AG08396 (cell line): Measurements from ENCODE around the gene KCNAB3.
A peak's percentile ranks its signal among the peaks of the same experiment; 100 is the strongest.
"Not testable (repeated sequence)": the region's sequence is repeated elsewhere in the genome, so short reads cannot be mapped to it uniquely, and the experiment has no call there.

Experiments
- DNase-seq: peaks from one replicate; pipeline ENCODE4 v3.0.0; 2012; ENCODE audit warnings: low spot score, mixed read lengths

Gene KCNAB3

DNA sequence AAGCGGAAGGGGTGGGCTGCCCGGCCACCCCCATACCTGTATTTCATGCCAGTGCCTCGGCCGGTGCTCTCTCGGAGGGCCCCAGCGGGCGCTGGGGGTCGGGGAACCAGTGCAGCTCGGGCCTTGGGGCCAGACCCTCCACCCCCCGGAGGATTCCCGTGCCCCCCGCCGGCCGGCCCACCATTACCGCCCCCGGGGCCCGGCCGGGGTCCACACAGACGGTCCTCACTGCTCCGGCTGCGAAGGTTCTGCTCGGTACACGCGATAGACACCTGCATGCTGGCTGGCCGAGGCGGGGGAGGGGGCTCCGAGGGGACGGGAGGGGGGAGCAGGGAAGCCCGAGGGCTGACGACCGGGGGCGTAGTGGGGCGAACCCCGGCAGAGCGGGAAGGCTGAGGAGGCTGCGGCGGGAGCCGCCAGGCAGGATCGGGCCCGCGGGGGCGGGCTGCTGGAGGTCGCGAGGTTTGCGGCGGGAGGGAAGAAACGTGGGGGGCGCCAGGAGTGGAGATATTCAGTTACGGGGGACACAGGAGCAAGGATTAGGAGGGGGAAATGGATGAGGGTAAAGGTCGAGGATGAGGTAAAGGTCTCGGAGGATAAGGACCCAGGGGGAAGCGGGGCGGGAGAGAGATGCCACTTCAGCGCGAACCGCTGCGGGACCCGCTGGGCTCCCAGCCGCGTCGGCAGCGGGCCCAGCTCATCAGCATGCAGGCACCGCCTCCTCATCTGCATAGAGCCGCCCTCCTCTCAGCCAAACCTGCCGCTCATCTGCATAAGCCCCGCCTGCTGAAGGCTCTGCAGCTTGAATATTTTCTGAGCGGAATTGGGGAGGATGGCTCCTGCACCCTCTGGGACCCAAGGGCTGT, at the start of gene KCNAB3:
Gene KCNAB3 (minus strand): TSS at position 699 of the 866 bp plus-strand sequence. CDS start 421 bp downstream, at position 278.
- peak; percentile 87 for DNase-seq

DNA sequence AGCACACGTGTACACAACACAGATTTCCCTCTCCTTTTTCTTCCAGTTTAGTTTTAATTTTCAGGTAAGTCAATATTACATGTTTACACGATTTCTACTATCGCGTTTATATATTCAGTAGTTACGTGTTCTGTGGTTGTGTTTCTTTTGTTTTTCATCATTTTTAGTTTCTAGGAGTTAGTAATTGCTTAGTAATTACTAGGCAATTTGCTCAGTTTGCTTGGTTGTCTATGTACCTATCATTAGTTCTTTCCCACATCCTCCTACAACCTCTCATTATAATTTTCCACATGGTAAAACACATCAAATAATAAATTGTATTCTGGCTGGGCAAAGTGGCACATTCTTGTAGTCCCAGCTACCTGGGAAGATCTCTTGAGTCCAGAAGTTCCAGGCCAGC, 48.1 kb upstream of the KCNAB3 start:
- DNase-seq, result no peak

DNA sequence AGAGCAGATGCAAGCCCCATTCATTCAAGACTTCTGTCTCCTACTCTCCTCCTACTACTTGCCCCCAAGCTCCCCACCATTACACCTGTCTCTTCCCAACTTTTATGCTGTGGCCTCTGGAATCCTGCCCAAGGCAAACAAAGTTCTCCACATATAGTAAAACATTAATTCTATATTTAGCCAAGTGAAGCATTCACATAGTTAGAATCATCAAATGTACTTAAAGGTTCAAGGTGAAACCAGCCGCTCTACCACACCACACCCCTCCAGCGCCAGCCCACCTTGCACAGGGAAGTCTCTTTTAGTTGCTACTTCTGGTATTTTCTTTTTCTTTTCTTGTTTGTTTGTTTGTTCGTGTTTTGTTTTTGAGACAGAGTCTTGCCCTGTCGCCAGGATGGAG, 47.4 kb upstream of the KCNAB3 start:
- DNase-seq, result no peak

DNA sequence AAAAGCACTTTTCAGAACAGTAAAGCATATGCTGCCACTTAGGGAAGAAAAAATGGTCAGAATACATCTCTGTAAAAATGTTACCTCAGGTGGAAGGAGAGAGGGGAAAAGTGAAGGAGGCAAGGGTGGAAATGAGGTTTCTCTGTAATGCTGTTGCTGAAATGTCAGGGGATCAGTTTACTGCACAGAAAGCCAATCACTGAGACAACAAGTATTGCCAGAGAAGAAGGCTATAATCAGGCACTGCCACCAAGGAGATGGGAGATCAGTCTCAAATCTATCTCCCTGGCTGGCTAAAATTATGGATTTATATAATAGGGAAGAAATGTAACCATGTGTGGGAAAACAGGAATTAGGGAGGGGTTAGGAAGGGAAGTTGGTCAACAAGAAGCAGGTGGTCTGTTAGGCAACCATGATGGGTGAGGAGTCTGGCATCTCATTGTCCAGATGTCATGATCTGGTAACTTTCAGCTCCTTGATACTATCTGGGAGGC, 45.0 kb upstream of the KCNAB3 start:
- DNase-seq, result no peak

DNA sequence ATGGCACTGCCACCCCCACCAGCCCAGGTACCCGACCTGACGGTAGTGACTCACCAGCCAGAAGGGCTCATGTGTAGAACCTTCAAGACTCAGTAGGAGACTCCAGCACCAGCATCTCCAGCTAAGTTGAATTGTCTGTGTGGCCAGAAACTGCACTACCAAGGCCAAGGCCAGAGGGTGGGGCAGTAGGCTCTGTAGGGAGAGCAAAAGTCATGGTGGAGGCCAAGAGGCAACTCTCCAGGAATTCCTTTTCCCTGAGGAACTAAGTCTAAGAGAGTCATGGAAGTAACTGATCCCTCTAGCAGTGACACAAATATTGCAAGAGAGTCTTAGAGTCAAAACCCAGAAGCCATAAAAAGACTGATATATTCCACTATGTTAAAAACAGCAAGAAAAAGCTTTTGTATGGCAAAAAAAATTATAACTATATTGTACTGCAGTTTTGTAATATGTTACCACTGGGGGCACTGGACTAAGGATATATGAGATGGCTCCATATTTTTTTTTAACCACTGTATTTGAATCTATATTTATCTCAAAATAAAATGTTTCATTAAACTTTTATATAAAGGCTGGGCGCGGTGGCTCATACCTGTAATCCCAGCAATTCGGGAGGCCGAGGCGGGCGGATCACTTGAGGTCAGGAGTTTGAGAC, 42.6 kb upstream of the KCNAB3 start:
- no peak for DNase-seq

DNA sequence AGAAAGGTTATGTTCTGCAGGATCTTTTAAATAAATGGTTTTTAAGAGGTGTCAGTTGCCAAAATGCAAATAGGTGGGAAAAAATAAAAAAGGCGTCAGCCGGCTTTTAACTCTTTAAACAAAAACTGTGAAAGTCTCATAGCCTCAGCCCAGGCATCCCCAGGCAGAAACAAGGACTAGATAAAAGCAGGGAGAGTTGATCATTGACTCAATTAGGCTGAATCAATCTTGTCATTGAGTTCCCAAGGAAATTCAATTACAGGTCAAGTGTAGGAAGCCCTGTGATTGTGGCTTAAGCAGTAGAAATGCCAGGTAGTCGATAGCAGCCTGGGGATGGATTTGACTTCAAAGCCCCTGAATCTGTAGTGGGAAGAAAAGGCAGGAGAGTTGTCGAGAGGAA, 42.0 kb upstream of the KCNAB3 start:
- DNase-seq, result no peak

DNA sequence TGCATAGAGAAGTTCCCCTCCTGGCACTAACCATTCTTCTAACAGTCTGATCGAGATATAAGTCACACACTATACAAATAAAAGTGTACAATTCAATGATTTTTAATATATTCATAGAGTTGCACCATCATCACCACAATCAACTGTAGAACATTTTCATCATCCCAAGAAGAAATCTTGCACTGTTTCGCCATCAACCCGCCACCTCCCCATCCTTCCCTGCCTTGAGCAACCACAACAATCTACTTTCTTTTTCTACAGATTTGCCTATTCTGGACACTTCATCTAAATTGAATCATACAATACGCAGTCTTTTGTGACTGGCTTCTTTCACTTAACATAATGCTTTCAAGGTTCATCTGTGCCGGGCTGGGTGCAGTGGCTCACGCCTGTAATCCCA, 39.8 kb upstream of the KCNAB3 start:
- no peak for DNase-seq

DNA sequence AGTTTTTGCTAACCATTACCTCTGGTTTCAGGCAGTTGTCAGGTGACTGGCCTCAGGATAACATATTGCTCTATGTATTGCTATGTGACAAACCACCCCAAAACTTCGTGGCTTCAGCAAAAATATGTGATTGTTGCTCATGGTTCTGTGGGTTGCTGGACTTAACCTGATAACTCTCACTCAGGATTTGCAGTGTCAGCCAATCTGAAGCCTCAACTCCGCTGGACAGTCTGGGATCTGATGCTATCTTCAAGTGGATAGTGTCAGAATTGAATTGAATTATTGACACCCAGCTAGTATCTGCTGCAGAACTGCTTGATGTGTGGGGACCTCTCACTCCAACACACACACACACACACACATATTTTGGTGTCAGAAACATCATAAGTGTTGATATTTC, 38.1 kb upstream of the KCNAB3 start:
- no peak for DNase-seq

DNA sequence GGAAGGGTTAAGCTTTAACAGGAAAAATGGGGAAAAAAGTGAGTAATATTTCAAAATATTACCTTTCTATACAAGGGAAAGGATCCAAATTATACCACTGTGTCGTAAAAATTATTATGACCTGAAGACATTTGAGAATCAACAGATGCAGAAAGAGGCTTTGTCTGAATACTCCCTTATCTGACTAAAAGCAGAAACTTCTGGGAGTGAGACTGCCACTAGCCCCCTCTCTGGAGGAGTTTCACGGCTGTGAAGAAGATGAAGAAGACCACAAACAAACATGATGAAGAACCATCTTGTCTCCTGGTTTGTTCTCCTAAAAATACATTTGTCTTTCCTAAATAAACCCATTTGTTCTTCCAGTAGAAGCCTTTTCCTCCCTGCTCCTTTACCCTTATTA, 31.8 kb upstream of the KCNAB3 start:
- DNase-seq, result no peak

DNA sequence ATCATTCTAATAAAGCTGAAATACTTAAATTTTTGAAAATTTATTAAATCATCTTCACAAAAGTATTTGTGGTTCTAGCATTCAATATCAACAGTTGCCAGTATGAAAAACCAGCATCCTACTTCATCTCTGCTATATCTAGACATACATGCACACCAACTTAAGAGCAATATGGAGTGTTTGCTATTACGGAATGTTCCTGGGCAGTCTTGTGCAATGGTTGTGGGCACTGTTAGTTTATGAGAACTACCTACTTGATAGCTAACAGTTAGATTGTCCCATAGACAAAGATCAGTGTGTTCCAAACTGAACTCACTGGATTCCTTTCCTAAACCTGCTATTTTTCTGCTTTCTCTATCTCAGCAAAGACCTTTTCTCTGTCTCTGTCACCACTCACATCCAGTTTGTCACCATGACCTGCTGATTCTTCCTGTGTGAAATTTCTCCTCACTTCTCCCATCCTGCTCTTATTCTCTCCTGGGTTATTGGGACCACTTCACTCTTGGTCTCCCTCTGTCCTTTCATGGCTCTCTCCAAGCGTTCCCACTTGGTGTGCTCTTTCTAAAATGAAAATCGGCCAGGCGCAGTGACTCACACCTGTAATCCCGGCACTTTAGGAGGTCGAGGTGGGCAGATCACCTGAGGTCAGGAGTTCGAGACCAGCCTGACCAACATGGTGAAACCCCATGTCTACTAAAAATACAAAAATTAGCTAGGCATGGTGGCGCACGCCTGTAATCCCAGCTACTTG, 30.0 kb upstream of the KCNAB3 start:
- DNase-seq, result no peak

DNA sequence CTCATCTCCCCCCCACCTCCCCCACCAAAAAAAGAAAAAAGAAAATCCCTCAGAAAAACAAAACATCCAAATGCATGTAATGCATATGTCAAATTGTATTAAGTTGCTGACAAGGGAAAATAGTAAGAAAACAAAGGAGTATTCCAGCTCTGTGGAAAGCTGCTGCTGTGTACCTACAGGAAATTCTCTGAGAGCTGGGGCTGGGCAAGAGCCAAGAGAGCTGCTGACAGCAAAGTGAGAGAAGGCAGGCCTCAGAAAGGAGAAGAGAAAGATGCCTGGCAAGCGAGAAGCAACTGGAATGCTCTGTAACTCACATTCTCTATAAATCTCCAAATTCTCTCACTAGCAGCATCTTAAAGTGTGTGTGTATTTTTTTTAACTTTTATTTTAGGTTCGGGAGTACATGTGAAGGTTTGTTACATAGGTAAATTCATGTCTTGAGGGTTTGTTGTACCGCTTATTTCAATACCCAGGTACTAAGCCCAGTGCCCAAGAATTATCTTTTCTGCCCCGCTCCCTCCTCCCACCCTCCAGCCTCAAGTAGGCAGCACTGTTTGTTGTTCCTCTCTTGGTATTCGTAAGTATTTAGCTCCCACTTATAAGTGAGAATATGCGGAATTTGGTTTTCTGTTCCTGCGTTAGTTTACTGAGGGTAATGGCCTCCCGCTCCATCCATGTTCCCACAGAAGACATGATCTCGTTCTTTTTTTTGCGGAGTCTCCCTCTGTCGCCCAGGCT, 26.7 kb upstream of the KCNAB3 start:
- DNase-seq, result no peak

DNA sequence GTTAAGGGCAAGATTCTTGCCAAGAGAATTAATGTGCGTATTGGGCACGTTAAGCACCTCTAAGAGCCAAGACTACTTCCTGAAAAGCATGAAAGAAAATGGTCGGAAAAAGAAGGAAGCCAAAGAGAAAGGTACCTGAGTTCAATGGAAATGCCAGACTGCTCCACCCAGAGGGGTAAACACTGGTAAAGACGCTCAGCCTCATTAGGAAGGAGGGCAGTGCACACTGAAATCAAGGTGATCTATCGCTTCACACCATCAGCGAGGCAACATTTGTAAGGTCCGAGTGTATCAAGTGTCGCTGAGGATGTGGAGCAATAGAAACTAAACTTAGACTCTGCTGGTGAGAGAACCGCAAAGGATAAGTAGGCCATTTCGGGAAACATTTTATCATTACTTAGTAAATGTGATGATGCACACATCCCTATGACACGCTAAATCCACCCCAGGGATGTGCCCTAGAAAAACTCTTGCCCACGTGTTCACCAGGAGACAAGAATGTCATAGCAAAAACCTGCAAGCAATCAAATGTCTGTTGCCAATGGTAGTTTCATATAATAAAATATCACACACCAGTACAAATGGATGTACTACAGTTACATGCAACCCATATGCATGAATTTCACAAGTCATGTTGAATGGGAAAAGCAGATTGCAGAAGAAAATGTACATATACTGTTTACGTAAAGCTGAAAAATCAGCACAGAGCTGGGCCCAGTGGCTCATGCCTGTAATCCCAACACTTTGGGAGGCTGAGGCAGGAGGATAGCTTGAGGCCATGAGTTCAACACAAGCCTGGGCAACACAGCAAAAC, 26.0 kb upstream of the KCNAB3 start:
- no peak for DNase-seq

DNA sequence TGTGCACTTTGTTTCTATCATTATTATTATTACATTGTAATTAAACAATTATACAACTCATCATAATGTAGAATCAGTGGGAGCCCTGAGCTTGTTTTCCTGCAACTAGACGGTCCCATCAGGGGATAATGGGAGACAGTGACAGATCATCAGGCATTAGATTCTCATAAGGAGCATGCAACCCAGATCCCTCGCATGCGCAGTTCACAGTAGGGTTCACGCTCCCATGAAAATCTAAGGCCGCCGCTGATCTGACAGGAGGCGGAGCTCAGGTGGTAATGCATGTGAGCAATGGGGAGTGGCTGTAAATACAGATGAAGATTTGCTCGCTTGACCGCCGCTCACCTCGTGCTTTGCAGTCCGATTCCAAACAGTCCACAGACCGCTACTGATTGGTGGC, 23.6 kb upstream of the KCNAB3 start:
- not testable (repeated sequence) for DNase-seq

DNA sequence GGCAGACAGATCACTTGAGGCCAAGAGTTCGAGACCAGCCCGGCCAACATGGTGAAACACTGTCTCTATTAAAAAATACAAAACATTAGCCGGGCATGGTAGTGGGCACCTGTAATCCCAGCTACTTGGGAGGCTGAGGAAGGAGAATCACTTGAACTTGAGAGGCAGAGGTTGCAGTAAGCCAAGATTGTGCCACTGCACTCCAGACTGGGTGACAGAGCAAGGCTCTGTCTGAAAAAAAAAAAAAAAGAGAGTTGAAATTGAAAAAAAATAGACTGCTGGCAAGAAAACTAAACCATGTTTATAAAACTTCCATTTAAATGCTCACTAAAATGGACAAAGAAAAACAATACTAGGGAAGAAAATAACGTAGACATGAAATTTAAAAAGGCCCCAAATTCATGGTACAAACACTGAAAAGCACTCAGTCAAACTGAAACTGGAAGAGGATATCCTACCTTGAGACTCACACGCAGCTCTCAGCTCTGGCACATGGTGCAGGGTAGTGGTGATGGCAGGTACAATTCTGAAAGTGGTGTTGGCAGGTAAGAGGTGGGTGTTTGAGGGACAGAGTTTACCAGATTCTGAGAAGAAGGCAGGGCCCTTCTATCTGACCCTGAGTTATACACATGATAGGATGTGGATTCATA, 21.6 kb upstream of the KCNAB3 start:
- DNase-seq, result no peak

DNA sequence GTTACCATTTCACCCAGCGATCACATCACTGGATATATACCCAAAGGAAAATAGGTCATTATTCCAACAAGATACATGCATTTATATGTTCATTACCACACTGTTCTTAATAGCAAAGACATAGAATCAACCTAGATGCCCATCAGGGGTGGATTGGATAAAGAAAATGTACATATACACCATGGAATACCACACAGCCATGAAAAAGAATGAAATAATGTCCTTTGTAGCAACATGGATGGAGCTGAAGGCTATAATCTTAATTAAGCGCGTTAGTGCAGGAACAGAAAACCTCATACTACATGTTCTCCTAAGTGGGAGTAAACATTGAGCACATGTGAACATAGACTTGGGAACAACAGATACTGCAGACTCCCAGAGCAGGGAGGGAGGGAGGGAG, 20.9 kb upstream of the KCNAB3 start:
- DNase-seq, result no peak

DNA sequence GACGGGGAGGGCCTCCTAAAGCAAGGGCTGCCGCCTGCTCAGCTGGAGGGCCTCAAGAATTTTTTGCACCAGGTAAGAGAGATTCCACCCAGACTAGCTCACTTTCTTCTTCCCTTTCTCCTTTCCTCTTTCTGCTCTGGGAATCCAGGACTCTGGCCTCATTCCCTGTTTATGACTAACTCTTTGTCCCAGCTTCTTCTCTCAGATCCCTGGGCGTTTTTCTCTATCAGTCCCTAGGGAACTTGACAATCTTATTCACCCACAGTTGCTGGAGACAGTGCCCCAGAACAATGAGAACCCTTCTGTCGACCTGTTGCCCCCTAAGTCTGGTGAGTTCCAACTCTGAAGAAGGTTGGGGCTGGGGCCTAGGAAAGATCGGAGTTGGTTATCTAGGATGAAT, 18.0 kb upstream of the KCNAB3 start:
- DNase-seq, result no peak

DNA sequence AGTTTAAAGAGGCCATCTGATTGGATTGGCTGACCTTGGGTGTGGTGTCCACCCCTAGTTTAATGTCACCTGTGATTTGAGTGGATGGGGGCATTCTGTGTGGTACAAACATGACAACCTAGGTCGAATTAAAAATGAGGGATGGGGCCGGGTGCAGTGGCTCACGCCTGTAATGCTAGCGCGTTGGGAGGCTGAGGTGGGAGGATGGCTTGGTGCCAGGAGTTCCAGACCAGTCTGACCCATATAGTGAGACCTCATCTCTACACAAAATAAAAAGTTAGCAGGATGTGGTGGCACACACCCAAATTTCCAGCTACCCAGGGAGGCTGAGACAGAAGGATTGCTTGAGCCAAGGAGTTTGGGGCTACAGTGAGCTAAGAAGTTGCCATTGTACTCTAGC, 16.8 kb upstream of the KCNAB3 start:
- DNase-seq, result no peak

DNA sequence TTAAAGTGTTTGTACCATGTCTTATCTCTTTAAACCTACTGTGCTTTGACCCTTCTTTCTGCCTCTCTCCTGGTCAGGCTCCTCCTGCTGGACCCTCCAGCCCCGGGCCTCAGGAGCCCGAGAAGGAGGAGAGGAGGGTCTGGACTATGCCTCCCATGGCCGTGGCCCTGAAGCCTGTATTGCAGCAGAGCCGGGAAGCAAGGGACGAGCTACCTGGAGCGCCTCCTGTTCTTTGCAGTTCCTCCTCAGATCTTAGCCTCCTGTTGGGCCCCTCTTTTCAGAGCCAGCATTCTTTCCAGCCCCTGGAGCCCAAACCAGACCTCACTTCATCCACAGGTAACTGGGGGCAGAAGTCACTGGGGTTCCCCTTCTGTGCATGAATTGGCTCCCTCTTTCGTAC, 16.0 kb upstream of the KCNAB3 start:
- no peak for DNase-seq

DNA sequence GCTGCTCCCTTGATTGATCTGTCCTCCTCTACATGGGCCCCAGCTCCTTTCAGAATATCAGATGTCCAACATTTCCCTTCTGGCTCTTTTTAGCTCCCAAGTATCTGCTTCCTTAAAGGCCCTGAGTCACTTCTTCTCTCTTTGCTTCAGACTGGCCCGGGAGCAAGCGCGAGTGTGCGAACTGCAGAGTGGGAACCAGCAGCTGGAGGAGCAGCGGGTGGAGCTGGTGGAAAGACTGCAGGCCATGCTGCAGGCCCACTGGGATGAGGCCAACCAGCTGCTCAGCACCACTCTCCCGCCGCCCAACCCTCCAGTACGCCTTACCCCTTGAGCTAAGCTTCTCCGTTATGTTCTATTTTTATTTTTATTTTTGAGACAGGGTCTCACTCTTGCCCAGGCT, 14.7 kb upstream of the KCNAB3 start:
- no peak for DNase-seq

DNA sequence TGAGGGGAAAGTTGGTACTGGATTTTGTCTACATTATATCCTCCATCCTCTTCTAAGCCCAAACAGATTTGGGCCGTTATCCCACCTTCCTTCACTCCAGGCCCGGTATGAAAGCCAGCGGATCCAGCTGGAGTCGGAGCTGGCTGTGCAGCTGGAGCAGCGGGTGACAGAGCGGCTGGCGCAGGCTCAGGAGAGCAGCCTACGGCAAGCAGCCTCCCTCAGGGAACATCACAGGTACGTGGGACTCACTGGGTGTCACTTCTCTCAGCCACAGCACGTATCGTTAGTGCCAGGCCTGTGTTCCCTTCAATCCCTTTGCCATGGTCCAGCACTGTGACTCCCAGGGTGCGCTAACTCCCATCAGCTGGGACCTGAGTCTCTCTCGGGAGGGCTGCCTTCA, 13.6 kb upstream of the KCNAB3 start:
- no peak for DNase-seq

DNA sequence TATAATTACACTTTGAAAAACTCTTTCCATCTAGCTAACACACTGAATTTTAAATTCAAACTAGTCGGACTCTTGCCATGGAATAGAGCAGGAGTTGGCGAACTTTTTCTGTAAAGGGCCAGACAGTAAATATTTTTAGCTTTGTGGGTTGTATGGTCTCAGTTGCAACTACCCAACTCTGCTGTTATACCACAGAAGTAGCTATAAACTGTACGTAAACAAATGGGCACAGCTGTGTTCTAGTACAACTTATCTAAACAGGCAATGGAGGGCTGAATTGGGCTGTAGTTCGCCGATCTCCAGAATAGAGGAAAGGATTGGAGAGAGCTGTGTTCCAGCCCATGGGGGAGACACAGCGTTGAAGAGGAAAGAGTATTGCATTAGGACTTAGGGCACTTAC, 11.1 kb upstream of the KCNAB3 start:
- no peak for DNase-seq
